Neuronal stem cell (in vitro differentiated cells): ENCODE measurements around the gene RPS21.

Experiments used
- DNase-seq: peaks from one replicate; pipeline ENCODE4 v3.0.0-alpha.2; 2013; ENCODE audit warnings: low spot score
- H2AFZ ChIP-seq: one replicate; pipeline ENCODE4 v1.6.1; 2013; ENCODE audit warnings: mild to moderate bottlenecking, low read length, inconsistent platforms
- H2AK5ac ChIP-seq: 2 replicates; pipeline ENCODE4 v1.6.1; 2013; ENCODE audit warnings: low read depth, mild to moderate bottlenecking, inconsistent platforms, low read length, moderate library complexity, mixed read lengths
- H2BK120ac ChIP-seq: 2 replicates; pipeline ENCODE4 v1.6.1; 2013; ENCODE audit warnings: low read depth, mild to moderate bottlenecking, inconsistent platforms, low read length, moderate library complexity, mixed read lengths
- H2BK12ac ChIP-seq: one replicate; pipeline ENCODE4 v1.6.1; 2013; ENCODE audit warnings: low read length, inconsistent platforms
- H2BK15ac ChIP-seq: 2 replicates; pipeline ENCODE4 v1.6.1; 2013; ENCODE audit warnings: mild to moderate bottlenecking, low read length, inconsistent platforms, mixed read lengths
- H2BK5ac ChIP-seq: one replicate; pipeline ENCODE4 v1.6.1; 2013; ENCODE audit warnings: inconsistent platforms, mild to moderate bottlenecking, low read length, moderate library complexity
- H3K14ac ChIP-seq: one replicate; pipeline ENCODE4 v1.6.1; 2013; ENCODE audit warnings: low read length, inconsistent platforms
- H3K18ac ChIP-seq: 2 replicates; pipeline ENCODE4 v1.6.1; 2013; ENCODE audit warnings: low read length, inconsistent platforms
- H3K23ac ChIP-seq: 2 replicates; pipeline ENCODE4 v1.6.1; 2013; ENCODE audit warnings: low read depth, mild to moderate bottlenecking, mixed read lengths, low read length, inconsistent platforms; ENCODE audit not compliant: poor library complexity
- H3K27ac ChIP-seq: replicated peaks from 3 replicates; pipeline ENCODE4 v1.5.1; 2013; ENCODE audit warnings: low read length, inconsistent platforms
- H3K27me3 ChIP-seq, 3 experiments: 2 replicates each; pipeline ENCODE4 v1.6.1; 2013; ENCODE audit warnings: low read length in 3 of 3, mild to moderate bottlenecking in 2 of 3, inconsistent platforms in 1 of 3, low read depth in 1 of 3, mixed read lengths in 1 of 3, moderate library complexity in 1 of 3; ENCODE audit not compliant: control insufficient read depth in 3 of 3, insufficient read depth in 3 of 3
- H3K36me3 ChIP-seq, 2 donors: replicated peaks in 1 of 2; 2 replicates each; pipeline ENCODE4 v1.6.1; 2013; ENCODE audit warnings: low read length in 2 of 2; ENCODE audit not compliant: control insufficient read depth in 2 of 2, insufficient read depth in 2 of 2
- H3K4ac ChIP-seq: 2 replicates; pipeline ENCODE4 v1.6.1; 2013; ENCODE audit warnings: inconsistent platforms, mild to moderate bottlenecking, low read length, moderate library complexity
- H3K4me1 ChIP-seq, 2 donors: 1 replicate in 1 of 2; 2 replicates in 1 of 2; pipeline ENCODE4 v1.6.1; 2013; ENCODE audit warnings: low read length in 2 of 2, low read depth in 1 of 2; ENCODE audit not compliant: control insufficient read depth in 2 of 2, insufficient read depth in 1 of 2
- H3K4me2 ChIP-seq: one replicate; pipeline ENCODE4 v1.6.1; 2013; ENCODE audit warnings: mild to moderate bottlenecking, low read length, inconsistent platforms; ENCODE audit not compliant: insufficient read depth, poor library complexity, severe bottlenecking
- H3K4me3 ChIP-seq, 2 donors: 2 replicates each; pipeline ENCODE4 v1.5.1; 2013; ENCODE audit warnings: low read length in 2 of 2, mild to moderate bottlenecking in 2 of 2, inconsistent platforms in 1 of 2, moderate library complexity in 1 of 2
- H3K79me1 ChIP-seq: one replicate; pipeline ENCODE4 v1.6.1; 2013; ENCODE audit warnings: low read depth, mild to moderate bottlenecking, inconsistent platforms, low read length, moderate library complexity
- H3K9ac ChIP-seq: one replicate; pipeline ENCODE4 v1.6.1; 2013; ENCODE audit warnings: mild to moderate bottlenecking, low read depth, low read length, inconsistent platforms; ENCODE audit not compliant: poor library complexity
- H3K9me3 ChIP-seq, 2 donors: replicated peaks in 1 of 2; 2 replicates each; pipeline versions ENCODE3 to v1.6.1; 2013; ENCODE audit warnings: low read length in 2 of 2, mild to moderate bottlenecking in 2 of 2, inconsistent platforms in 1 of 2, low read depth in 1 of 2, mixed read lengths in 1 of 2, moderate library complexity in 1 of 2; ENCODE audit not compliant: control insufficient read depth in 2 of 2, insufficient read depth in 1 of 2
- H4K8ac ChIP-seq: one replicate; pipeline ENCODE4 v1.6.1; 2013; ENCODE audit warnings: low read depth, mild to moderate bottlenecking, inconsistent platforms, low read length, moderate library complexity
- H4K91ac ChIP-seq: one replicate; pipeline ENCODE4 v1.6.1; 2013; ENCODE audit warnings: low read length, low read depth, mild to moderate bottlenecking, inconsistent platforms; ENCODE audit not compliant: poor library complexity
- WGBS, 2 donors: extraction: QIAGEN DNeasy Blood & Tissue Kit; methylation state at CpG; one replicate each; pipeline ENCODE4 v1.1.7; 2013; ENCODE audit warnings: missing lambda C conversion rate in 2 of 2, mixed read lengths in 1 of 2; ENCODE audit not compliant: insufficient read length in 2 of 2, insufficient replicate concordance in 1 of 2; ENCODE audit errors: extremely low coverage in 2 of 2; 5-methylcytosine and 5-hydroxymethylcytosine counted together

The RPS21 gene

GRCh38 chr20:62370115-62370806, 16.6 kb upstream of the RPS21 start:
- Histone ChIP-seq H4K8ac (no peak overlapping the region), H2AK5ac (peak overlapping the region; percentile 100), H3K9me3 (peaks cover 3 to 9% of the 10 kb centered on the region in 2 donors), H3K4ac (peak overlapping the region; percentile 76), H2BK12ac (peak overlapping the region; percentile 98), H2AFZ (peak overlapping the region; percentile 36), H3K36me3 (no peaks in the 10 kb centered on the region), H2BK5ac (peak overlapping the region; percentile 96), H3K9ac (peak overlapping the region; percentile 77), H3K79me1 (peaks cover 11% of the 10 kb centered on the region), H3K14ac (no peak overlapping the region), H3K27ac (no peak overlapping the region), H3K4me1 (peaks cover 41 to 45% of the 10 kb centered on the region in 2 donors), H3K23ac (peak overlapping the region; percentile 37), H3K4me3 (no peak overlapping the region), H2BK120ac (peak overlapping the region; percentile 21), H3K4me2 (no peak overlapping the region), H3K18ac (peak overlapping the region; percentile 94), H4K91ac (peak overlapping the region; percentile 79), H2BK15ac (peak overlapping the region; percentile 100), H3K27me3 (no peaks in the 10 kb centered on the region)
- no peak for DNase-seq
- no CpG with 5 or more reads among the region's 19 CpGs for WGBS, 2 donors

- Histone ChIP-seq H3K23ac (peak overlapping the region; percentile 68), H2BK120ac (no peak overlapping the region), H3K4me1 (peaks cover 35 to 44% of the 10 kb centered on the region in 2 donors), H2AK5ac (peak overlapping the region; percentile 100), H3K27me3 (no peaks in the 10 kb centered on the region), H3K18ac (peak overlapping the region; percentile 6), H3K36me3 (no peaks in the 10 kb centered on the region), H3K4ac (no peak overlapping the region), H3K4me2 (no peak overlapping the region), H2BK5ac (peak overlapping the region; percentile 96), H3K79me1 (peaks cover 7% of the 10 kb centered on the region), H4K91ac (peak overlapping the region; percentile 95), H3K14ac (no peak overlapping the region), H4K8ac (no peak overlapping the region), H2BK12ac (peak overlapping the region; percentile 97), H2AFZ (peak overlapping the region; percentile 36), H3K27ac (peak overlapping the region; percentile 15), H3K4me3 (no peak overlapping the region), H3K9me3 (peaks cover 3 to 9% of the 10 kb centered on the region in 2 donors), H2BK15ac (peak overlapping the region; percentile 100), H3K9ac (peak overlapping the region; percentile 64)
- no CpG with 5 or more reads among the region's 18 CpGs for WGBS, 2 donors
- DNase-seq, result no peak
These were observed 15.9 kb upstream of the RPS21 start for GRCh38 chr20:62370807-62371587.

- H4K8ac ChIP-seq, result no peak overlapping the region
- peak overlapping the region; percentile 6 for H3K18ac ChIP-seq
- H2BK5ac ChIP-seq, result peak overlapping the region; percentile 72
- no peaks in the 10 kb centered on the region for H3K36me3 ChIP-seq
- peaks cover 3 to 9% of the 10 kb centered on the region in 2 donors for H3K9me3 ChIP-seq
- H3K9ac ChIP-seq, result no peak overlapping the region
- no peak overlapping the region for H3K4me2 ChIP-seq
- H2BK12ac ChIP-seq, result peak overlapping the region; percentile 63
- H2BK120ac ChIP-seq, result no peak overlapping the region
- H3K4me3 ChIP-seq, result no peak overlapping the region
- H3K23ac ChIP-seq, result peak overlapping the region; percentile 73
- no peak overlapping the region for H4K91ac ChIP-seq
- no peak overlapping the region for H2AFZ ChIP-seq
- H3K4ac ChIP-seq, result no peak overlapping the region
- DNase-seq, result no peak
- no peak overlapping the region for H3K14ac ChIP-seq
- no peaks in the 10 kb centered on the region for H3K27me3 ChIP-seq
- H2BK15ac ChIP-seq, result peak overlapping the region; percentile 99
- no peak overlapping the region for H3K27ac ChIP-seq
- H3K4me1 ChIP-seq, result peaks cover 35 to 45% of the 10 kb centered on the region in 2 donors
- peak overlapping the region; percentile 12 for H2AK5ac ChIP-seq
- no CpG with 5 or more reads among the region's 8 CpGs for WGBS, 2 donors
- H3K79me1 ChIP-seq, result peaks cover 7% of the 10 kb centered on the region
These were observed 15.3 kb upstream of the RPS21 start for GRCh38 chr20:62371588-62372041.
